OCI-M2 (cell line): ENCODE data around the gene GLYATL3.
"Not testable (repeated sequence)": the region's sequence is repeated elsewhere in the genome, so short reads cannot be mapped to it uniquely, and the experiment has no call there.

Experiments used
- DNase-seq: peaks from one replicate; lab custom pipeline; 2025; ENCODE audit not compliant: unreplicated experiment; lab: John Stamatoyannopoulos, UW

GLYATL3 gene

GRCh38 chr6:49499623-49500022 lies at the start of gene GLYATL3:
Gene GLYATL3 (plus strand): TSS chr6:49499923. CDS start chr6:49511991, 12,068 bp downstream.
- no peak for DNase-seq

DNA sequence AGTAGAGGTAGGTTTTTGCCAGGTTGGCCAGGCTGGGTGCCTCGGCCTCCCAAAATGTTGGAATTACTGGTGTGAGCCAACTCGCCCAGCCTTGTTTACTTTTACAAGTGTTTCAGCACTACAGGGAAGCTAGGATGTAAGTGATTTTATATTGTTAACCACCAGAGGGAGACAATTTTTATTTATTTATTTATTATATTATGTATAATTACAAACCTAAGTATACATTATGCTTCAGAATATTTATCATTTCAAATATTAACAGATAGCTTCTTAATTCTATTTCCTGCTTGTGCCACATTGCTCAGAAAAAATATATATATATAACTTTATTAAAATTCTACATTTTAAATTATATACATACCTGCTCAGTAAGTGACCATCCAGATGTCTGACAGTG lies 46.5 kb upstream of the GLYATL3 start:
- DNase-seq: no peak

- no peak for DNase-seq
Measured at GRCh38 chr6:49454787-49455709, 44.7 kb upstream of the GLYATL3 start.

- no peak for DNase-seq
Measured at GRCh38 chr6:49457771-49458170, 42.0 kb upstream of the GLYATL3 start.

GRCh38 chr6:49462071-49462470 lies 37.7 kb upstream of the GLYATL3 start:
- no peak for DNase-seq

DNA sequence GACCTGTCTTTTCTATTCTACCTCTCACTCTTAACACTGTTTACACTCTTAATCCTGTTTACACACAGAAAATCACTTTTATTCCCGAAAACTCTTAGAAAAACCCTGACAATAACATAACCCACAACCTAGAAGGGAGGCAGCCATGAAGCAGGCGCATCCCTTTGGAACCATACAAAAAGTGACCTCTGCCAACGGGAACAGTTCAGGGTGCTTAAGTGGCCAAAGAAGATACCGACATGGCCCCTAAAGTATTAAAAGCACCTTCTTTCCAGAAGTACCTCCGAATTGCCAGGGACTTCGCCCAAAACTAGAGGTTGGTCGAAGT lies 37.2 kb upstream of the GLYATL3 start:
- DNase-seq: no peak

GRCh38 chr6:49462927-49463611 lies 36.7 kb upstream of the GLYATL3 start, which contains the start of the genes CENPQ and MMUT:
Gene CENPQ (plus strand): TSS chr6:49463370. CDS start chr6:49470177, 6,807 bp downstream.
Gene MMUT (minus strand): TSS chr6:49463253. CDS start chr6:49459466, 3,787 bp downstream.
- peak; percentile 94 for DNase-seq

DNA sequence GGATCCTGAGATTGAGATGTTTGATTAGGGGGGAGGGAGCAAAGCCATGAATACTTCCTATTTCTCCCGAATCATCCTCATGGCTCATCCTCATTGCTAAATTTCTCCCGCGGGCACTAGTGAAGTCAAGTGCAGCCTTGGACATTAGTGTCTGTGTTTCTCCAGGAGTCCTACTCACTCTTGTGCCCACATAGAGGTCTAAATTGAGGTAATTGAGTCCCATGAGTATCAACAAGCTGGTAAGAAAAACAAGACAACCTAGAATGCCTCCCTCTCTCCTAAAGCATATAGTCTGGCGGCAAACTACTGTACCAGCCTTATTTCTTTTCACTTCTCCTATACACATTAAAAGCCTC lies 36.1 kb upstream of the GLYATL3 start:
- peak; percentile 77 for DNase-seq

- no peak for DNase-seq
Measured at GRCh38 chr6:49464691-49465090, 35.0 kb upstream of the GLYATL3 start.

DNA sequence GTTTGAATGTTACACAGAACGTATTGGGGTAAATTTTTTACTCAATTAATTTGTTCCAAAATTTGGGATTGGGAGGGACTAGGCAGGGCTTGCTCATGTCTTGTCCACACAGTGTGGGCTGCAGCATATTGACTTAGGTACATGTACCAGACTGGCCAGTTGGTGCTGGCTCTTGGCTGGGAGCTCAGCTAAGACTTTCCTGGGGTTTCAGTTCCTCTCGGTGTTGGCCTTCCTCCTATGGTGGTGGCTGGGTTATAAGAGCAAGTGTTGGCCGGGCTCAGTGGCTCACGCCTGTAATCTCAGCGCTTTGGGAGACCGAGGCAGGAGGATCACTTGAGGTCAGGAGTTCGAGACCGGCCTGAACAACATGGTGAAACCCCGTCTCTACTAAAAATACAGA lies 31.7 kb upstream of the GLYATL3 start:
- DNase-seq: no peak

GRCh38 chr6:49476564-49476963 lies 23.2 kb upstream of the GLYATL3 start:
- DNase-seq: not testable (repeated sequence)

- no peak for DNase-seq
Measured at GRCh38 chr6:49479308-49479970, 20.3 kb upstream of the GLYATL3 start.

DNA sequence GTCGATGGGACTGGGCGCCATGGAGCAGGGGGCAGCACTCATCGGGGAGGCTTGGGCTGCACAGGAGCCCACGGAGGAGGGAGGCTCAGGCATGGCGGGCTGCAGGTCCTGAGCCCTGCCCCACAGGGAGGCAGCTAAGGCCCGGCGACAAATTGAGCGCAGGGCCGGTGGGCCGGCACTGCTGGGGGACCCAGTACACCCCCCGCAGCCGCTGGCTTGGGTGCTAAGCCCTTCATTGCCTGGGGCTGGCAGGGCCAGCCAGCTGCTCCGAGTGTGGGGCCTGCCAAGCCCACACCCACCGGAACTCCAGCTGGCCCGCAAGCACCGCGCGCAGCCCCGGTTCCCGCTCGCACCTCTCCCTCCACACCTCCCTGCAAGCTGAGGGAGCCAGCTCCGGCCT lies 17.9 kb upstream of the GLYATL3 start:
- not testable (repeated sequence) for DNase-seq

DNA sequence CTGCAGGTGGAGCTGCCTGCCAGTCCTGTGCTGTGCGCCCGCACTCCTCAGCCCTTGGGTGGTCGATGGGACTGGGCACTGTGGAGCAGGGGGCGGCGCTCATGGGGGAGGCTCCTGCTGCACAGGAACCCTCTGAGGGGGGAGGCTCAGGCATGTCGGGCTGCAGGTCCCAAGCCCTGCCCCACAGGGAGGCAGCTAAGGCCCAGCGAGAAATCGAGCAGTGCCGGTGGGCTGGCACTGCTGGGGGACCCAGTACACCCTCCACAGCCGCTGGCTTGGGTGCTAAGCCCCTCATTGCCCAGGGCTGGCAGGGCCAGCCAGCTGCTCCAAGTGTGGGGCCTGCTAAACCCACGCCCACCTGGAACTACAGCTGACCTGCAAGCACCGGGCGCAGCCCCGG lies 16.3 kb upstream of the GLYATL3 start:
- not testable (repeated sequence) for DNase-seq

- DNase-seq: no peak
Measured at GRCh38 chr6:49490633-49491032, 9.1 kb upstream of the GLYATL3 start.

DNA sequence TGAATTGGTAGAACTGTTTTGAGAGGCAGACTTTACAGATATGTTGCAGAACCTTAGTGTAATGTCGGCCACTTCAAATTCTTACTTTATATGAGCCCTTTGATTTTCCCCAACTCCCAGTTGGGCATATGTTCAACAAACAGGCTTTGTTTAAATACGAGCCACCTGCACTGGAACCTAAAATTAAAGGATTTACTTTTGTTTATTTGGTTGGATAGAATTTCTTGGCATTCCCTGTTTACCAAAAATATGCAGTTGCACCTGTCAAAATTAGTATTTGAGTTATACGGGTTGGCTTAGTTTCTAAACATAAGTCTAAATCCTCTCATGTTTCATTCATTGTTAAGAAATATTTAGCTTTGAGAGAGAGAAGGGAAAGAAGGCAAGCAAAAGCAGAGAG lies 2.4 kb upstream of the GLYATL3 start:
- DNase-seq: no peak

- no peak for DNase-seq
Measured at GRCh38 chr6:49499126-49499525, 597 bp upstream of the GLYATL3 start.

GRCh38 chr6:49504666-49505065 lies 4.9 kb downstream of the GLYATL3 start:
- no peak for DNase-seq

GRCh38 chr6:49506569-49507111 lies 6.9 kb downstream of the GLYATL3 start:
- no peak for DNase-seq

DNA sequence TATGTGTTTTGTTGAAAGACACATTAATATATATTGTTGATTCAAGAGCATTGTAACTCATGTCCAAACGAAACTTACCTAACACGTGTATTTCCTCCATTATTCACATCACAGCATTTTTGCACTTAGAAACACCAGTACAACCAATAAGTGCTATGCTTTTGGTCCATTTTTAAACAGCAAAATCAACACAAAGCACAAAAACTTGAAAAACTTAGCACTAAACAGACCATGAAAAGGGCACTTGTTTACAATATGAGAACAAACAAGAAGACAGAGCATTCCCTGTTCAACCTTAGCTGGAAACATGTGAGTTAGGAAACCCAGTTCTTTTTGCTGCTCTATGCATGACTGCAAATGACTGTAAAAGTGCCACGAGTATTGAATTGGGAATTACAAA lies 9.6 kb downstream of the GLYATL3 start:
- no peak for DNase-seq
